T-helper 2 cell (primary cell): Measurements from ENCODE around the gene ARHGAP35.
"Not testable (repeated sequence)": the region's sequence is repeated elsewhere in the genome, so short reads cannot be mapped to it uniquely, and the experiment has no call there.

Experiments
- DNase-seq, 5 experiments: peaks; one replicate each; pipeline versions ENCODE4 v3.0.0 to v3.0.0-alpha.2; 2012 to 2022
- total RNA-seq, 2 donors: gene quantifications; one replicate each; lab custom pipeline; 2026; lab: John Stamatoyannopoulos, UW

The ARHGAP35 gene
- total RNA-seq, result 75.1 to 94.7 reads per million in 2 donors

GRCh38 chr19:46860846-46861690, at the start of gene ARHGAP35:
TSS of gene ARHGAP35 (plus strand) at chr19:46860997. CDS start at chr19:46918676, 57,679 bp downstream.
- DNase-seq, result peak in 3 of 5 experiments; percentile 72 to 94 (median 77)

- DNase-seq, result no peak
Observed at GRCh38 chr19:46812977-46813838, 47.6 kb upstream of the ARHGAP35 start.

- no peak for DNase-seq
Observed at GRCh38 chr19:46813839-46814358, 46.9 kb upstream of the ARHGAP35 start.

- no peak for DNase-seq
Observed at GRCh38 chr19:46815833-46816627, 44.8 kb upstream of the ARHGAP35 start.

- peak in 1 of 5 experiments; percentile 68 for DNase-seq
Observed at GRCh38 chr19:46818812-46819211, 42.0 kb upstream of the ARHGAP35 start.

- DNase-seq, result peak; percentile 18 to 87 (median 40)
Observed at GRCh38 chr19:46821512-46822409, 39.0 kb upstream of the ARHGAP35 start.

GRCh38 chr19:46822410-46822787, 38.4 kb upstream of the ARHGAP35 start:
- DNase-seq, result not testable (repeated sequence)

GRCh38 chr19:46823049-46823448, 37.7 kb upstream of the ARHGAP35 start:
- DNase-seq, result no peak

GRCh38 chr19:46824890-46825730, 35.7 kb upstream of the ARHGAP35 start:
- peak in 1 of 5 experiments; percentile 66 for DNase-seq

- DNase-seq, result no peak
Observed at GRCh38 chr19:46825731-46826055, 35.1 kb upstream of the ARHGAP35 start.

GRCh38 chr19:46828484-46828883, 32.3 kb upstream of the ARHGAP35 start:
- peak in 1 of 5 experiments; percentile 40 for DNase-seq

GRCh38 chr19:46830864-46831263, 29.9 kb upstream of the ARHGAP35 start:
- no peak for DNase-seq

- no peak for DNase-seq
Observed at GRCh38 chr19:46834121-46834520, 26.7 kb upstream of the ARHGAP35 start.

- no peak for DNase-seq
Observed at GRCh38 chr19:46834984-46835383, 25.8 kb upstream of the ARHGAP35 start.

- DNase-seq, result no peak
Observed at GRCh38 chr19:46838160-46838559, 22.6 kb upstream of the ARHGAP35 start.

- DNase-seq, result no peak
Observed at GRCh38 chr19:46839752-46840497, 20.9 kb upstream of the ARHGAP35 start.

- peak in 3 of 5 experiments; percentile 21 to 79 (median 48) for DNase-seq
Observed at GRCh38 chr19:46840498-46840942, 20.3 kb upstream of the ARHGAP35 start.

GRCh38 chr19:46841458-46842083, 19.2 kb upstream of the ARHGAP35 start:
- no peak for DNase-seq

- DNase-seq, result no peak
Observed at GRCh38 chr19:46842791-46843190, 18.0 kb upstream of the ARHGAP35 start.
